ENCODE data around the gene ADGRD1. TPM values are rescaled to one million over a fixed set of nuclear protein-coding genes. Genes with fewer than 3 reads are reported as not detected.

Gene ADGRD1
- total and polyA plus RNA-seq, 2 of the 8 experiments (the other 6 are each of a cell fraction or from before 2014, with no cell fraction given) = 0.36 to 0.48 TPM

DNA sequence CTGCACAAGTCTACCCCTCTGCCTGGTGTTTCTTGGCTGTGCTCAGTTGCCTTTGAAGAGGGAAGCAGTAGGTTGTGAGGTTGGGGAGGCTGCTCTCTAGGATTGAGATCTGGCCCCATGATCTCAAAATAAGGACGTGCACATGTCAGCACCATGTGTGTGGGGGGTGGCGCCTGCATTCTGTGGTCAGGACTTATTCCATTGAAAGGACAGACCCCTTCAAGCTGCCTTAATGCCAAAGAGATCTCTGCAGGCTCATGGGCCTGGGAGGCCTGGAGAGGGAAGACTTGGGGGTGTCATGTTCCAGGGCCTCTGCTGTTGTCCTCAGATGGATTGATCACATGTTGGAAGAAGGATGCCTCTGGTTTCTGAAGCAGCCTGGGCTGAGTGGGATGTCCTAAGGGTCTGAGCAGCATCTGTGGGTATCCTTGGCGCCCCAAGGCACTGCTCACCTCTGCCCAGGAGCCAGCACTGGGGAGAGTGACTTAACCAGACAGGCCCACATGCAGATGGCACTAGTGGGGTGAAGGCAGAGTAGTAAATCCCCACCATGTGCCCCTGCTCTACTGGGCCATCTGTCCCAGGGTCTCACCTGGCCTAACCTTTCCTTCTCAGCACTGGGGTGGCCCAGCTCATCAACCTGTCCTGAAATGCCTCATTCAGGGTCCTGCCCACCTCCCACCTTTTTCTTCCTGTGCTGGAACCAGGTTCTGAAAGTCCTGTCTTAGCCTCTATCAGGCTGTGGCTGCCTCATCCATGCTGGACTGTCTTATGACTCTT, 118.9 kb downstream of the ADGRD1 start:
- CTCF ChIA-PET (ENCODE audit: partially characterized antibody) = no interaction called here
- DNase-seq (ENCODE audit: low read depth in 1 of 2, low spot score in 2 of 2) = no peak
- no peak overlapping the region for H4K91ac ChIP-seq (replicated peaks; ENCODE audit: insufficient read length, low read length)
- TF ChIP-seq GABPA (IDR thresholded peaks at IDR 0.05; ENCODE audit: borderline replicate concordance, insufficient read depth, low read length) (no peak), SP4 (IDR thresholded peaks at IDR 0.05; ENCODE audit: low read length) (no peak), EP300 (IDR thresholded peaks at IDR 0.05; ENCODE audit: borderline replicate concordance in 1 of 2, low read depth in 2 of 2, low read length in 2 of 2) (no peak), HDAC6 (IDR thresholded peaks at IDR 0.05; ENCODE audit: low read depth, low read length) (no peak), NANOG (IDR thresholded peaks at IDR 0.05; ENCODE audit: insufficient read depth, low read depth, low read length, poor library complexity, severe bottlenecking) (no peak), KDM5A (IDR thresholded peaks at IDR 0.05; ENCODE audit: low read length) (no peak), SIRT6 (IDR thresholded peaks at IDR 0.05; ENCODE audit: low read length) (no peak), SP1 (IDR thresholded peaks at IDR 0.05; ENCODE audit: low read depth, low read length) (no peak), BRCA1 (IDR thresholded peaks at IDR 0.05; ENCODE audit: low read depth, low read length) (no peak), TCF12 (IDR thresholded peaks at IDR 0.05; ENCODE audit: low read depth, low read length) (no peak)
- TF ChIP-seq, protein P1, sequence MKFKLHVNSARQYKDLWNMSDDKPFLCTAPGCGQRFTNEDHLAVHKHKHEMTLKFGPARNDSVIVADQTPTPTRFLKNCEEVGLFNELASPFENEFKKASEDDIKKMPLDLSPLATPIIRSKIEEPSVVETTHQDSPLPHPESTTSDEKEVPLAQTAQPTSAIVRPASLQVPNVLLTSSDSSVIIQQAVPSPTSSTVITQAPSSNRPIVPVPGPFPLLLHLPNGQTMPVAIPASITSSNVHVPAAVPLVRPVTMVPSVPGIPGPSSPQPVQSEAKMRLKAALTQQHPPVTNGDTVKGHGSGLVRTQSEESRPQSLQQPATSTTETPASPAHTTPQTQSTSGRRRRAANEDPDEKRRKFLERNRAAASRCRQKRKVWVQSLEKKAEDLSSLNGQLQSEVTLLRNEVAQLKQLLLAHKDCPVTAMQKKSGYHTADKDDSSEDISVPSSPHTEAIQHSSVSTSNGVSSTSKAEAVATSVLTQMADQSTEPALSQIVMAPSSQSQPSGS (IDR thresholded peaks at IDR 0.05; ENCODE audit: low read length) = no peak

More for the DNA sequence above, 118.9 kb downstream of the ADGRD1 start:
- Histone ChIP-seq H2AFZ (ENCODE audit: low read length) (no peak overlapping the region), H3K79me1 (ENCODE audit: low read depth, low read length) (no peaks in the 10 kb centered on the region), H3K4me3 (ENCODE audit: extremely low read depth in 1 of 4, insufficient read depth in 2 of 4, low read depth in 3 of 4, low read length in 4 of 4) (no peak overlapping the region), H3K9me3 (ENCODE audit: insufficient read depth in 2 of 2, low read depth in 1 of 2, low read length in 1 of 2) (peaks cover 3 to 4% of the 10 kb centered on the region in 2 experiments; a peak in 3 of 4 replicates), H3K18ac (ENCODE audit: extremely low read depth, low read length) (no peak overlapping the region), H2BK120ac (replicated peaks; ENCODE audit: low read depth, low read length) (no peak overlapping the region), H3K79me2 (ENCODE audit: control insufficient read depth in 1 of 2, insufficient read depth in 2 of 2, low read length in 2 of 2) (no peaks in the 10 kb centered on the region), H2BK15ac (ENCODE audit: low read length) (no peak overlapping the region), H3K4me2 (ENCODE audit: insufficient read depth in 1 of 2, low read depth in 2 of 2, low read length in 2 of 2) (no peak overlapping the region), H3K27me3 (replicated peaks in 1 of 4; ENCODE audit: control insufficient read depth in 3 of 4, extremely low read depth in 1 of 4, insufficient read depth in 3 of 4, low read length in 3 of 4) (no peaks in the 10 kb centered on the region), H3K9ac (replicated peaks in 1 of 4; ENCODE audit: extremely low read depth in 1 of 4, low read depth in 3 of 4, low read length in 3 of 4) (no peak overlapping the region), H3K23ac (ENCODE audit: insufficient read length) (no peak overlapping the region), H4K20me1 (replicated peaks in 1 of 2; ENCODE audit: control insufficient read depth in 1 of 2, insufficient read depth in 2 of 2, low read length in 2 of 2) (no peaks in the 10 kb centered on the region), H3K36me3 (ENCODE audit: control insufficient read depth in 2 of 4, insufficient read depth in 4 of 4, low read length in 3 of 4) (no peaks in the 10 kb centered on the region), H2AK5ac (ENCODE audit: low read depth, low read length) (no peak overlapping the region), H3K4ac (replicated peaks; ENCODE audit: insufficient read length, low read depth, low read length) (no peak overlapping the region), H3K56ac (replicated peaks; ENCODE audit: insufficient read length, low read depth, low read length) (no peak overlapping the region), H2BK12ac (ENCODE audit: low read depth, low read length) (no peak overlapping the region), H2BK5ac (ENCODE audit: low read depth, low read length) (no peak overlapping the region), H3K23me2 (ENCODE audit: low read depth, low read length) (no peaks in the 10 kb centered on the region), H2BK20ac (ENCODE audit: low read length) (no peak overlapping the region), H4K8ac (ENCODE audit: extremely low read depth, insufficient read depth, low read length) (no peak overlapping the region), H4K5ac (ENCODE audit: insufficient read length, low read depth, low read length) (no peak overlapping the region), H3K4me1 (replicated peaks in 1 of 4; ENCODE audit: control insufficient read depth in 3 of 4, insufficient read depth in 4 of 4, low read length in 3 of 4) (no peaks in the 10 kb centered on the region), H3K14ac (ENCODE audit: insufficient read length) (no peak overlapping the region), H3K27ac (ENCODE audit: low read depth, low read length) (no peak overlapping the region)
- 90% methylated on average over 3 of the region's 3 CpGs; no CpG with 5 or more reads in 1 of the 2 experiments for WGBS, 2 experiments (ENCODE audit: extremely low coverage in 1 of 2, insufficient coverage in 1 of 2, insufficient read length in 1 of 2, insufficient replicate concordance in 2 of 2, low coverage in 1 of 2, low lambda C conversion rate in 2 of 2, missing lambda C conversion rate in 1 of 2)
- no peak for FAIRE-seq
- POLR2A ChIA-PET (ENCODE audit: partially characterized antibody) = interaction anchor here (0.6 kb wide), 1 partner anchor 1041 kb away, joined by 5 read pairs; no protein-coding TSS in a partner anchor

Data from H1 (cell line).